Cardiac ventricle fibroblast (primary cell): ENCODE results near the gene CSNK2A3. TPM values are rescaled to one million over a fixed set of nuclear protein-coding genes. Genes with fewer than 3 reads are reported as not detected.

Source experiments
- total RNA-seq: library from RNA; depleted of rRNA; stranded (reverse); fragments of >200 nt; gene quantifications from 2 replicates; pipeline ENCODE4 v1.2.3, GENCODE V29; 2015

The CSNK2A3 gene
- total RNA-seq: 0.31 and 0.49 TPM in 2 replicates

GRCh38 chr11:11352878-11353277 lies at the start of gene CSNK2A3:
Gene CSNK2A3, minus strand, starts transcription at chr11:11353250. Its CDS starts 131 bp downstream, at chr11:11353119.

